CMK (cell line): ENCODE data around the gene SAMD10.
A peak's percentile ranks its signal among the peaks of the same experiment; 100 is the strongest.
"Not testable (repeated sequence)": the region's sequence is repeated elsewhere in the genome, so short reads cannot be mapped to it uniquely, and the experiment has no call there.

ENCODE experiments used
- DNase-seq: peaks from one replicate; pipeline ENCODE4 v3.0.0-alpha.2; 2010; ENCODE audit warnings: low read depth

SAMD10 gene

DNA sequence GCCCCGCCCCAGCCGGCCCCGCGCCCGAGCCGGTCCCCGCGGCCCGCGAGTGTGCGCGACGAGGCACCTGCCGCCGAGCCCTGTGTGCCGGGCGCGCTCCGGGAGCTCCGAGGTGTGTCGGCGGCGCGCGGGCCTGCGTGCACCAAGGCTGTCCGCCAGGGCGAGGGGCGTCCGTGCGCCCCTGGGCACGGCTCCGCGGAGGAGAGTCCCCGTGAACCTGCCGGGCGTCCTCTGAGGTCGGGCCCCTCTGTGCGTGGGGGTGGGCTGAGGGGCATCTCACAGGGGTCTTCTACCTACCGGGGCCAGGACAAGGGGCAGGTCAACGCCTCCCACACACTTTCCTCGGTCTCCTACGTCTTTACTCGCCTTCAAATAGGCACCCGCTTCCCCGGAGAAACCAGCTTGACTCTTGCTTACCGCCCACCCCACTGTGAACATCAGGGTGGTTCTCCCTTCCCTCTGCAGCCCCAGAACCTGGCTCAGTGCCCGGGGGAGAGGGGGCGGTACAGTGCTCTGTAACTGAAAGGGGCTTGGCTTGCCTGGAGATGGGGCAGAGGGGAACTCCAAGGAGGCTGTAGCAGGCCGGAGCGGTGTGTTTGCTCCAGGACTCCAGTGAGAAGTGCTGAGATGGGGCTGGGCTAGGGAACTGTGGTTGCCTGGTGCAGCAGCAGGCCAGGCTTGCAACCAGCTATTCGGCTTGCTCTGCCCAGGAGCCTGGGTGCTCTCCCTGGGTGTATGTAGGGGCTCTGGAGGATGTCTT, at the start of gene SAMD10:
TSS of gene SAMD10 (minus strand) at position 86 of the 760 bp plus-strand sequence. CDS start 175 bp downstream, outside the sequence.
- DNase-seq: peak; percentile 85

DNA sequence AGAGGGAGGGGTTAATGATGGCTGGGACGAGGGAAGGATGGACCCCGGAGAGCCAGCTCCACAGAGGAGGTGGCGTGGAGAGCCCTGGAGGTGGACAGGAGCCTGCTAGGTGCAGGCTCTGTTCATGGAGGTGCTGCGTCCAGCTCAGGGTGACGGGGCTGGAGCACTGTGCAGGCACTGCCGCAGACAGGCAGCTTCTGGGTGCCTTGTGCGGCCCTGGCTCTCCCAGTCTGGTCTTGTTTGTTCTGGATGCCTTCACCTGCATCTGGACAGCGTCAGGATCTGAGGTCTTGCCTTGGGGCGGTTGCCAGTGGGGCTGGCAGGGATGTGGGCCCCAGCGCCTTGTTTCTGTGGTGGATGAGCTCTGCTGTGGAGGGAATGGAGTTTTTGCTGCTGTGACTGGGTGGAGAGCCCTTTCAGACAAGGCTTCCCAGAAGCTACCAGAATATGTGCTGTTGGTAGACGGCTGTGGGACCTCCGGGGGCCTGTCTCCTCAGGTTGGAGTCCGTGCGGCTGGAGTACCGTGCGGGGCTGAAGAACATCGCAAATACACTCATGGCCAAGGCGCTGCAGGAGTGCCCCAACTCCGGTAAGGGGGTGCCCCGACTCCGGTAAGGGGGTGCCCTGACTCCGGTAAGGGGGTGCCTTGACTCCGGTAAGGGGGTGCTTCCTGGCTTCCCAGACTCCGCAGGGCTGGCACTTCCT, 48.7 kb upstream of the SAMD10 start:
- no peak for DNase-seq

GRCh38 chr20:64025826-64026412, 46.5 kb upstream of the SAMD10 start:
- no peak for DNase-seq

DNA sequence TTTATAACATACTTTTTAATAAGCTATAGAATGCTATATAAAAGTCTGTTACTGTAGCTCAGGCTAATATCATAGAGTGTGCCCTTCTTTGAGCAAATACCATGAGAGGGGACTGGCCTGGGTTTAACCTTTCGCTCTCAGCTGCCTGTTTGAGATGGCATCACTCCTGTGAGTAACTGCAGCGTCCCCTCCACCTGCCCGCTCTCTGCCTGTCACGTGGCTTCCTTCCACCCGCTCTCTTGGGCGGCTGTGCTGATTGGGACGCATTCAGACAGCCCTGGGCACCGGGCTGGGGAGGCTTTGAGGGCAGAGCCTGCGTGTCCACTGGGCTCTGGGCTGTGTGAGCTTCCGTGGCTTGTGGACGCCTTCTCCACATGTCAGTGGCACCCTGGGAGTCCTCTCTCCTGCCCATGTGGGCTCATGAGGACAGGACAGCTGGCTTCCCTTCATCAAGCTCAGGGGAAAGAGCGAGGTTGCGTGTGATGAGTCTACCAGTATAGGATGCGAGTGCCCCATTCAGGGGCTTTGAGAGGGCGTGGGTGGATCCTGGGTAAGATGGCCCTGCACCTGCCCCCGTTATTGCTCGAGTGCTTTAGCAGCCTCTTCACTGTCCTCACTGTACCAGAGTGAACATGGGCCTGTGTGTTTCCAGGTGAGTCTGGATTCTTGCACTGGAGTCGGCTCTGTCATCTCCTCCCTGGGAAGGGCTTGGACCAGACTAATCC, 45.8 kb upstream of the SAMD10 start:
- no peak for DNase-seq

- DNase-seq: no peak
These were observed 44.9 kb upstream of the SAMD10 start for GRCh38 chr20:64024141-64024990.

GRCh38 chr20:64023361-64024140, 44.1 kb upstream of the SAMD10 start:
- no peak for DNase-seq

DNA sequence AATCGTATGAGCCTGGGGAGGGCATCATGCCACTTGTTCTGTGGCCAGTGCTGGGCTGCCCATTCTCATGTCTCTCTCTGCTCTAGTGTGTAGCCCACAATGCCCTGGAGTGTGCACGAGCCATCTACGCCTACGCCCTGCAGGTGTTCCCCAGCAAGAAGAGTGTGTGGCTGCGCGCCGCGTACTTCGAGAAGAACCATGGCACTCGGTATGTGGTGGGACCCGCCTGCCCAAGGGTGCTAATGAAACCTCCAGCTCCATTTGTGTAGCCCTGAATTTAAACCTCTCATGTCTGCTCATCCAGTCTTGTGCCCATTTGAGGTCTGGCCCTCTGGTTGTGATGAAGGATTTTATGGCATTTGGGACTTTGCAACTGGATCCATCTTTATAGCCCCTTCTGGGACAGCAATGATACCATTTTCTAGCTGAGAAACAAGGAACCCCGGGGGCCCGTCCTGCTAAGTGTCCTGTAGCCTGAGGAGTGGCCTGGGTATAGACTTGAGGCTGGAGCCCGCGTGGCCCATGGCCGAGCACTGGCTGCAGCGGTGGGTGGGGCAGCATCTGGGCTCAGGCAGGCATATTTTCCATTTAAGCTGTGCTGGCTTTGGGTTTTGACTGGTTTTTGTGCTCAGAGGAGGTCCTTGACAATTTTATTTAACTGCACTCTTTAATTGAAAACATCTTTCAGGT, 43.4 kb upstream of the SAMD10 start:
- no peak for DNase-seq

- no peak for DNase-seq
These were observed 41.9 kb upstream of the SAMD10 start for GRCh38 chr20:64021124-64021975.

DNA sequence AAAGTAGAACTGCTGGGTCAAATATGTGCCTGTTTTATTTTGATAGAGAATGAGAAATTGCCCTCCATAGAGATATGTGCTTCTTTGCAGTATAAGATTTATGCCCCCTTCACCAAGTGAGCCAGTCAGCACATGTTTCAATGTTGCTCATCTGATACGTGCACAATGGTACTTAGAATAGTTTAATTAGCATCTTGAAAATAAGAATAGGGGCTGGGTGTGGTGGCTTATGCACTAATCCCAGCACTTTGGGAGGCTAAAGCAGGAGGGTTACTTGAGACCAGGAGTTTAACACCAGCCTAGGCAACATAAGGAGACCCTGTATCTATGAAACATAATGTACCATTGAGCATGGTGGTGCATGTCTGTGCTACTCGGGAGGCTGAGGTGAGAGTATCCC, 36.2 kb upstream of the SAMD10 start:
- DNase-seq: no peak

DNA sequence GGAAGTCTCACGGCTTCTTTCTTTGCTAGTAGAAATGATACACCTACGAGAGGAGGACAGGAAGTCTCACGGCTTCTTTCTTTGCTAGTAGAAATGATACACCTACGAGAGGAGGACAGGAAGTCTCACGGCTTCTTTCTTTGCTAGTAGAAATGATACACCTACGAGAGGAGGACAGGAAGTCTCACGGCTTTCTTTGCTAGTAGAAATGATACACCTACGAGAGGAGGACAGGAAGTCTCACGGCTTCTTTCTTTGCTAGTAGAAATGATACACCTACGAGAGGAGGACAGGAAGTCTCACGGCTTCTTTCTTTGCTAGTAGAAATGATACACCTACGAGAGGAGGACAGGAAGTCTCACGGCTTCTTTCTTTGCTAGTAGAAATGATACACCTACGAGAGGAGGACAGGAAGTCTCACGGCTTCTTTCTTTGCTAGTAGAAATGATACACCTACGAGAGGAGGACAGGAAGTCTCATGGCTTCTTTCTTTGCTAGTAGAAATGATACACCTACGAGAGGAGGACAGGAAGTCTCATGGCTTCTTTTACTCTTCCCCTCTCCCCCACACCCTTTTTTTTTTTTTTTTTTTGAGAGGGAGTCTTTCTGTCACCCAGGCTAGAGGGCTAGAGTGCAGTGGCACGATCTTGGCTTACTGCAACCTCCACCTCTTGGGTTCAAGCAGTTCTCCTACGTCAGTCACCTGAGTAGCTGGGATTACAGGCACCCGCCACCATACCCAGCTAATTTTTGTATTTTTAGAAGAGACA, 33.1 kb upstream of the SAMD10 start:
- DNase-seq: not testable (repeated sequence)

- DNase-seq: no peak
These were observed 31.9 kb upstream of the SAMD10 start for GRCh38 chr20:64011366-64011779.

GRCh38 chr20:64010711-64011237, 31.3 kb upstream of the SAMD10 start:
- DNase-seq: no peak

DNA sequence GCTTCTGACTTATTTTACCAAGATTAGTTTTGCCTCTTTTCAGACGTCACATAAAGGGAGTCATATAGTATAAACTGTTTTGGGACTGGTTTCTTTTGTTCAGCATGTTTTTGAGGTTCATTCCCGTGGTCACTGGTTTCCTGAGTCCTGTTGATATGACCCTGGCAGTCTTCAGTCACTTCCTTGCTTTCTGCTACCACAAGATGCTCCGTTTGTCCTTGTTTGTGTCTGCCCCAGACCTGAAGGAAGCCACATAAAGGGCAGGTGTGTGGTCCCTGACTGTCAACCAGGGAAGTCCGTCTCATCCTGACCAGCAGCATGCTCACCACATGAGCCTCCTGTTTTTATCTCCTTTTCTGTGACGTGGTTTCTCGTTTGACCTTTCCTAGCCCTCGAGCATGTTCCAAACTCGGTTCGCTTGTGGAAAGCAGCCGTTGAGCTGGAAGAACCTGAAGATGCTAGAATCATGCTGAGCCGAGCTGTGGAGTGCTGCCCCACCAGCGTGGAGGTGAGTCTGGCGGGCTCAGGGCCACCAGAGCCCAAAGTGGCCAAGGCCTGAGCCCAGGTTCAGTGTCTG, 30.5 kb upstream of the SAMD10 start:
- DNase-seq: no peak

DNA sequence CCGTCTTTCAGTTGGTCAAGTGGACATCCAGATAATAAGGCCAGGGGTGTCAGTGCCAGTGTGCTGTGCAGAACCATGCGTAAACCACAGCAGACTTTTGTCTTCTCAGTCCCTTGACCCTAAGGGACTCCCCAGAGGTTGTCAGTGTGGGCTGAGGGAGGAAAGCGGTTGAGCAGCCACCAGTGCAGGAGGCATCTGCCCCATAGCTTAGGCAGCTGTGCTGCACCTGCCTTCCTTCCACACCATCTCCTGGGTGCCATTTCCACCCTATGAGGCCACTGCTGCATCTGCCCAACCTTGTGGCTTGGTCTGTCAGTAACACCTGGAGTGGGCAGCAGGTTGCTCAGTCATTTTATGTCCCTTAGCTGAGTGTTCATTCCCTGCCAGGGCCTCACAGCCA, 27.5 kb upstream of the SAMD10 start:
- DNase-seq: no peak

DNA sequence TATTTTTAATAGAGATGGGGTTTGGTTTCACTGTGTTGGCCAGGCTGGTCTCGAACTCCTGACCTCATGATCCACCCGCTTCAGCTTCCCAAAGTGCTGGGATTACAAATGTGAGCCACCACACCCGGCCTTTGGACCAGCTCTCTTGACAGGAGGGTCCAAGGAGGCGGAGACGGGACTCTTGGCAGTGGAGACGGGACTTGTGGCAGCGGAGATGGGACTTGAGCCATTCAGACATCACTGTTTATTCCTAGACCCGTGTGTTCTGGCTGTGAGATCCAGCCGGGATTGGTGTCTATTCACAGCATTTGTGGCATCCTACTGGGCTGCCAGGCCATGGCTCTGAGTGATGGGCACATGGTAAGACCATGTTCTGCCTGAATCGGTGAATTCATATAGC, 27.0 kb upstream of the SAMD10 start:
- no peak for DNase-seq

GRCh38 chr20:64005394-64005793, 26.0 kb upstream of the SAMD10 start:
- no peak for DNase-seq

- no peak for DNase-seq
These were observed 24.7 kb upstream of the SAMD10 start for GRCh38 chr20:64003960-64004725.
